ENCODE measurements around the gene PARP6. TPM values are rescaled to one million over a fixed set of nuclear protein-coding genes. Genes with fewer than 3 reads are reported as not detected.

PARP6 gene
- total RNA-seq, 1 donor from 2014 or later = 13.0 TPM

DNA sequence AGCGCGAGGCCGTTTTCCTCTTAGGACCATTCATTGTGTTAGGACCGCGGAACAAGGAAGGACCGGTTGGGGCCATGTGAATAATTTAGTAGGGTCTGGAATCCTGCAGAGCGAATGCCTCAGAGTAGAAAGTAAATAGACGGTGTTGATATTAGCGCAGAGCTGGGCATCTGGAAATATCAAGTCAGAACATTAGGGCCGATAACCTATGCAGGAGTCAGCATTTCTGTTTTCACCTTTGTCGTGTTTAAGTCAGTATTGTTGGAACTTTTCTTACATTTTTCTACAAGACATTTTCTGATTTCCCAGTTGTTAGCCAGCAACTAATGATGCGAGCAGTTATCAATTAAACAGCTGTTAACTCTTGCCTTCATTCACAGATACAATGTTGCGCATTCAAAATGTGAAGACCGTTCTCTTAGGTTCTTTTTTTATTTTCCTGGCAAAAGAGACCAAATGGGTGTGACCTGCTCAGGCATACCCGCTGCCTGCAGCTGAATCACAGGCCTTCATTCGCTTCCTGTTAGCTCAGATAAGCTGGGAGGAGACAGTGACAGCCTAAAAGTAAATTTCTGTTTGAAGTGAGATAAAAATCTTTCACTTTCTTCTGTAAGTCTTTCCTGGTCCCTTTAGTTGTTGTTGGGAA, 40.4 kb downstream of the PARP6 start:
- Histone ChIP-seq H3K4me3 (ENCODE audit: low read length in 3 of 3) (peak overlapping the region; percentile 84 to 98 (median 89)), H3K36me3 (ENCODE audit: control insufficient read depth in 3 of 3, insufficient read depth in 3 of 3, low read length in 3 of 3) (peaks cover 0 to 2% (median 0%) of the 10 kb centered on the region in 3 donors), H3K27ac (ENCODE audit: low read depth, low read length) (peak overlapping the region; percentile 86), H3K9ac (ENCODE audit: low read depth in 1 of 3, low read length in 3 of 3) (peak overlapping the region; percentile 82 to 90 (median 84)), H3K9me3 (ENCODE audit: control insufficient read depth in 3 of 3, low read length in 3 of 3) (no peaks in the 10 kb centered on the region), H3K4me1 (ENCODE audit: control insufficient read depth in 3 of 3, insufficient read depth in 3 of 3, low read length in 3 of 3) (peaks cover 26 to 42% (median 37%) of the 10 kb centered on the region in 3 donors), H3K27me3 (ENCODE audit: control insufficient read depth in 3 of 3, insufficient read depth in 3 of 3, low read length in 3 of 3) (no peaks in the 10 kb centered on the region)

DNA sequence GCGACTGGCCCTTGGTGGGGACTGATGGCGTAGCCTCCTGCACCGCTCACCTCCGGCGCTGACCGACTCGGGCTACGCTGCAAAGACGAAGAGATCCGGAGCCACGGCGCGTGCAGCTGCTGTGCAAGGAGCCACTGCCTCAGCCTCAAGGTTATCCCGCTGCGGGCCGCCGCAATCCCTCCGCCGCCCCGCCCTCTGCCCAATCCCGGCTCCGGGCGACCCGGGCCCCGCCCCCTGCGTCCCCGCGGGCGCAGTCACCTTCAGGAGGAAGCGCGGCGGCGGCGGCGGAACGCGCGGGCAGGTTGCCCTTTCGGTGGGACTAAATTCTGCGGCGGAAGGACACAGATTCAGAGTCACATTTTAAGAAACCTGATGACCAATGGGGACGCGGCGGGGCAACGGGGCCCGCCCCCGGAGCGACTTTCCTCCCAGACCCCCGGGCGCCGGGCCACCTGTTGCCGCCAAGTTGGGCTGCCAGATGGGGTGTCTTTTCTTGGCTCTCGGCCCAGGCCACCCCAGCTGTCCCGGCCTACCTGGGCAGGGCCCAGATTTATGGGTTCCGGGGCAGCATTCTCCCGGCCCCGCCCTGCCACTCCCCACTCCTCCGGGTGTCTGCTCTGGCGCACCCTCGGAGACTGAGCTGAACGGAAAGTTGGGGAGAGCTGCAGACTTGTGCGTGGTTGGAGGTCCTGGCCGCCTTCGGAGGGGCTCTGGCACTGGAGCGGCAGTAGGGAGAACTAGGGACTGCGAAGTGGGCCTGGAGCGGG, 41.1 kb downstream of the PARP6 start, which contains the start of gene PKM:
PKM (minus strand) TSS at position 125 of the 767 bp plus-strand sequence. CDS start 12,093 bp downstream, outside the sequence.
- peaks cover 33 to 44% (median 42%) of the 10 kb centered on the region in 3 donors for H3K4me1 ChIP-seq (ENCODE audit: control insufficient read depth in 3 of 3, insufficient read depth in 3 of 3, low read length in 3 of 3)
- H3K27ac ChIP-seq (ENCODE audit: low read depth, low read length) = peak within 1 kb of the TSS; percentile 86
- H3K36me3 ChIP-seq (ENCODE audit: control insufficient read depth in 3 of 3, insufficient read depth in 3 of 3, low read length in 3 of 3) = peaks cover 0 to 2% (median 0%) of the 10 kb centered on the region in 3 donors
- H3K9ac ChIP-seq (ENCODE audit: low read depth in 1 of 3, low read length in 3 of 3) = peak within 1 kb of the TSS; percentile 82 to 99 (median 96)
- H3K9me3 ChIP-seq (ENCODE audit: control insufficient read depth in 3 of 3, low read length in 3 of 3) = no peaks in the 10 kb centered on the region
- H3K4me3 ChIP-seq (ENCODE audit: low read length in 3 of 3) = peak within 1 kb of the TSS; percentile 84 to 98 (median 94)
- H3K27me3 ChIP-seq (ENCODE audit: control insufficient read depth in 3 of 3, insufficient read depth in 3 of 3, low read length in 3 of 3) = no peaks in the 10 kb centered on the region

DNA sequence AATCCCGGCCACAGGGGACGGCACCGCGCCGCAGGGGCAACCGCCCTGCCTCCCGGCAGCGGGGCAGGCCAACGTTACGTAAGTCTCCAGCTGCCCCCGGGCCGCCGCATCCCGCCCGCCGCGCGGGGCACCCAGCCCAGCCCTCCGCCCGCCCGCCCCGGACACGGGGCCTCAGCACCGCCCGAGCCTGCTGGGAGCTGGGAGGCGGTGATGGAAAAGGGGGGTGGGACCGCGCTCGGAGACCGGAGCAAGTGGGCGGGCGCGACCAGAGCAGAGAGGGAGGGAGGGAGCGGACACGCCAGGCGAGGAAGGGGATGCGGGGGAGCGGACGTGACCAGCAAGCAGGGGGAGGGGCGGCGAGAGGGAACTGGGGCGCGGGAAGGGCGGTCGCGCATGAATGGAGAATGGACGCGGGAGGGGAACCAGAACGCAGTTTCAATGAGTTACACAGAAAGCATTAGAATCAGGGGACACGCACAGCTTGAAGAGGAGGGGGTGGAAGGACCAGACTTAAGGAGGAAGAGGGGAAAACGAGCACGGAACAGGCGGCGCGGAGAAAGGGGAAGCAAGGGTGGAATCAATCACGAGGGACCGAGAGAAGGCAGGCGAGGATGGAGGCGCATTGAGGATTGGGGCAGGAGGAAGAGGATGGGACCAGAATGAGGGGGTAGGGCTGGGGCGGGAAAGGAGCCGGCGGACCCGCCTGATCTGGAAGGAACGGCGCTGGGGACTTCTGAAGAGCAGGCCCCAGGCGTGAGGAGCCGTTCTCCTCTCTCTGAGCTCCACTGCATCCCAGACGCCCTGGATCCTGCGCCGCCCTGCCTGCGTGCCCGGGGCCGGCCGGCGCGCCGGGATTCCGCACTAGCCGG, 41.9 kb downstream of the PARP6 start:
- peak overlapping the region; percentile 82 to 99 (median 96) for H3K9ac ChIP-seq (ENCODE audit: low read depth in 1 of 3, low read length in 3 of 3)
- peaks cover 0 to 2% (median 0%) of the 10 kb centered on the region in 3 donors for H3K36me3 ChIP-seq (ENCODE audit: control insufficient read depth in 3 of 3, insufficient read depth in 3 of 3, low read length in 3 of 3)
- H3K4me3 ChIP-seq (ENCODE audit: low read length in 3 of 3) = peak overlapping the region; percentile 84 to 98 (median 94)
- peak overlapping the region; percentile 86 for H3K27ac ChIP-seq (ENCODE audit: low read depth, low read length)
- peaks cover 41 to 51% (median 49%) of the 10 kb centered on the region in 3 donors for H3K4me1 ChIP-seq (ENCODE audit: control insufficient read depth in 3 of 3, insufficient read depth in 3 of 3, low read length in 3 of 3)
- H3K27me3 ChIP-seq (ENCODE audit: control insufficient read depth in 3 of 3, insufficient read depth in 3 of 3, low read length in 3 of 3) = no peaks in the 10 kb centered on the region
- H3K9me3 ChIP-seq (ENCODE audit: control insufficient read depth in 3 of 3, low read length in 3 of 3) = no peaks in the 10 kb centered on the region

DNA sequence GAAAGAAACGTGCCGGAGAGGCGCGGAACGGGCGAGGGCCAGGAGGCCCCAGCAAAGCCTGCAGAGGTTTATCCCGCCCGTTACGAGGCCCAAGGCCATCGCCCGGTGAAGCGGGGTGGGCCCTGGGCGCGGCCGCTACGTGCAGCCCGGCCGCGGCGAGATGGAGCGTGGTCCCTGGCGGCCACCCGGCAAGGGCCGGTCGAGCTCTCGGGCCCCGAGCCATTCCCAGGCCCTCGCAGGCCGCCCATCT, 42.5 kb downstream of the PARP6 start:
- peak overlapping the region; percentile 84 to 98 (median 91) for H3K4me3 ChIP-seq (ENCODE audit: low read length in 3 of 3)

DNA sequence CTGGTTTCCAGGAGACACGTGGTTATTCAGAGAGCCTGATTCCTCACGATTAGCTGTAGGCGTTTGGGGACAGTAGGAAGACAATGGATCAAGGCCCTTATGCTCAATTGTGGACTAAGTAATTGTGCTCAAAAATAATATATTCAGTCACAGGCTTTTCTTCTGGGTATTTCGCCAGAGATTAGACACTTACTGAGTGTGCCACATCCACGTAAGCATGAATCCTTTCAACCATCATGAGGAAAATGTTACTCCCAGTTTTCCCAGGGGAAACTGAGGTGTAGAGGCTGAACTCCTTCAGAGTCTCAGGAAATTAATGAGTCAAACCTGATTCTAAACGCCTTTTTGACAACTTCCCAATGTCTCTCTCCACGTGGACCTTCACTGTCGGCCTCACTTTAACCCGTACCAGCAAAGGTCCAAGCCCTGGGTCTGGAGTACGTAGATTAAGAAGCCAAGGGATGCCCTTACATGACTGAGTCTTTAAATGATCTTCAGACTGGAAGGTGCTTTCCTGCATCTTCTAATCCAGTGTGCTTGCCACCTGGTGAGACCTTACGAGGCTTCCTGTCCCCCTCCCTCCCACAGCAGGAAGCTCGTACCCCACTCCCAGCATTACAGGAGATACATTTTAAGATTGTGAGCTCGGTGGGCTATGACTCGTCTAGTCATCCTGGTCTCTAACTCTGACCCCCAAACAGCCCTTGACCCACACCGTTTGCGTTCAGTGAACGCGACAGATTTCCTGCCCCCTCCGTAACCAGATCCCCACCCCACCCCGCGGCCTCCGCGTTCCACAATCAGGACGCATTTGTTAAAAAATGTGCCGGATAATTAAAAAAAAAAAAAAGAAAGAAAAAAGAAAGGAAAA, 43.0 kb downstream of the PARP6 start:
- Histone ChIP-seq H3K9me3 (ENCODE audit: control insufficient read depth in 3 of 3, low read length in 3 of 3) (no peaks in the 10 kb centered on the region), H3K36me3 (ENCODE audit: control insufficient read depth in 3 of 3, insufficient read depth in 3 of 3, low read length in 3 of 3) (peaks cover 0 to 2% (median 0%) of the 10 kb centered on the region in 3 donors), H3K9ac (ENCODE audit: low read depth in 1 of 3, low read length in 3 of 3) (peak overlapping the region; percentile 82 to 99 (median 96)), H3K4me1 (ENCODE audit: control insufficient read depth in 3 of 3, insufficient read depth in 3 of 3, low read length in 3 of 3) (peaks cover 46 to 55% (median 53%) of the 10 kb centered on the region in 3 donors), H3K27ac (ENCODE audit: low read depth, low read length) (peak overlapping the region; percentile 86), H3K27me3 (ENCODE audit: control insufficient read depth in 3 of 3, insufficient read depth in 3 of 3, low read length in 3 of 3) (no peaks in the 10 kb centered on the region), H3K4me3 (ENCODE audit: low read length in 3 of 3) (peak overlapping the region; percentile 84 to 98 (median 91))

More for the DNA sequence above, 42.5 kb downstream of the PARP6 start:
- peak overlapping the region; percentile 86 for H3K27ac ChIP-seq (ENCODE audit: low read depth, low read length)
- peaks cover 0 to 2% (median 0%) of the 10 kb centered on the region in 3 donors for H3K36me3 ChIP-seq (ENCODE audit: control insufficient read depth in 3 of 3, insufficient read depth in 3 of 3, low read length in 3 of 3)
- H3K9me3 ChIP-seq (ENCODE audit: control insufficient read depth in 3 of 3, low read length in 3 of 3) = no peaks in the 10 kb centered on the region
- peak overlapping the region; percentile 82 to 99 (median 96) for H3K9ac ChIP-seq (ENCODE audit: low read depth in 1 of 3, low read length in 3 of 3)
- no peaks in the 10 kb centered on the region for H3K27me3 ChIP-seq (ENCODE audit: control insufficient read depth in 3 of 3, insufficient read depth in 3 of 3, low read length in 3 of 3)
- peaks cover 43 to 51% (median 49%) of the 10 kb centered on the region in 3 donors for H3K4me1 ChIP-seq (ENCODE audit: control insufficient read depth in 3 of 3, insufficient read depth in 3 of 3, low read length in 3 of 3)

DNA sequence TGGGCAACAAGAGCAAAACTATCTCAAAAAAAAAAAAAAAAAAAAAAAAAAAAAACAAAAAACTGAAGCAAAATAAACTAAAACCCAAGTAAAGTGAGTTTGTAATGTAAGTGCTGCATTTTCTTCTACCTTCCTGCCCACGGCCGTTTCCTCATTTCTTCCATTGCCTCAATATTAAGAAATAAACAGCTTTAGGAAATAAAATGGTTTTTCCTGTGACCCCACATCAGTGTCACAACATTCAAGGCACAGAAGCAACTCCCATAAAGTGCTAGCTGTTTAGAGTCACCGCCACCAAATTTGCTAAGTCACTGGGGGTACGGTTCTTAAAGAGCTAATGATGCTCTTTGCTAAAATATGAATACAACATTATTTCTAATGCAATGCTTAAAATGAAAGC, 44.6 kb downstream of the PARP6 start:
- Histone ChIP-seq H3K27me3 (ENCODE audit: control insufficient read depth in 3 of 3, insufficient read depth in 3 of 3, low read length in 3 of 3) (no peaks in the 10 kb centered on the region), H3K4me3 (ENCODE audit: low read length in 3 of 3) (peak overlapping the region; percentile 59 to 91 (median 84)), H3K27ac (ENCODE audit: low read depth, low read length) (peak overlapping the region; percentile 86), H3K9ac (ENCODE audit: low read depth in 1 of 3, low read length in 3 of 3) (peak overlapping the region; percentile 82 to 99 (median 96)), H3K9me3 (ENCODE audit: control insufficient read depth in 3 of 3, low read length in 3 of 3) (no peaks in the 10 kb centered on the region), H3K4me1 (ENCODE audit: control insufficient read depth in 3 of 3, insufficient read depth in 3 of 3, low read length in 3 of 3) (peaks cover 61 to 67% (median 66%) of the 10 kb centered on the region in 3 donors), H3K36me3 (ENCODE audit: control insufficient read depth in 3 of 3, insufficient read depth in 3 of 3, low read length in 3 of 3) (peaks cover 0 to 2% (median 0%) of the 10 kb centered on the region in 3 donors)

DNA sequence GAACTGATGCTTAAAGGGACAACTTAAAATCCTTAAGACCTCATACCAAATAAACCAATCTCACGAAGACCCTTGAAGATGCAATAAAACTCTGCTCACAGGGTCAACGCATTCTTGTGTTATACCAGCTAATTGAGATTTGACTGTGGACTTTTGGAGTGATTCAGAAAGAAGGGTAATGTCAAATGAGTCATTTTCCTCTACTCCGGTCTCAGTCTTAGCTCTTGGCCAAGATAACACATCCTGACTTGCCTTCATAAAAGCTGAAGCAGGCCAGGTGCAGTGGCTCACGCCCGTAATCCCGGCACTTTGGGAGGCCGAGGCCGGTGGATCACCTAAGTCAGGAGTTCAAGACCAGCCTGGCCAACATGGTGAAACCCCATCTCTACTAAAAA, 45.2 kb downstream of the PARP6 start:
- peaks cover 63 to 68% (median 66%) of the 10 kb centered on the region in 3 donors for H3K4me1 ChIP-seq (ENCODE audit: control insufficient read depth in 3 of 3, insufficient read depth in 3 of 3, low read length in 3 of 3)
- H3K27me3 ChIP-seq (ENCODE audit: control insufficient read depth in 3 of 3, insufficient read depth in 3 of 3, low read length in 3 of 3) = no peaks in the 10 kb centered on the region
- H3K4me3 ChIP-seq (ENCODE audit: low read length in 3 of 3) = peak overlapping the region; percentile 48 to 84 (median 66)
- peak overlapping the region; percentile 29 to 99 (median 48) for H3K9ac ChIP-seq (ENCODE audit: low read depth in 1 of 3, low read length in 3 of 3)
- H3K36me3 ChIP-seq (ENCODE audit: control insufficient read depth in 3 of 3, insufficient read depth in 3 of 3, low read length in 3 of 3) = peaks cover 0 to 2% (median 0%) of the 10 kb centered on the region in 3 donors
- H3K9me3 ChIP-seq (ENCODE audit: control insufficient read depth in 3 of 3, low read length in 3 of 3) = no peaks in the 10 kb centered on the region
- peak overlapping the region; percentile 86 for H3K27ac ChIP-seq (ENCODE audit: low read depth, low read length)

DNA sequence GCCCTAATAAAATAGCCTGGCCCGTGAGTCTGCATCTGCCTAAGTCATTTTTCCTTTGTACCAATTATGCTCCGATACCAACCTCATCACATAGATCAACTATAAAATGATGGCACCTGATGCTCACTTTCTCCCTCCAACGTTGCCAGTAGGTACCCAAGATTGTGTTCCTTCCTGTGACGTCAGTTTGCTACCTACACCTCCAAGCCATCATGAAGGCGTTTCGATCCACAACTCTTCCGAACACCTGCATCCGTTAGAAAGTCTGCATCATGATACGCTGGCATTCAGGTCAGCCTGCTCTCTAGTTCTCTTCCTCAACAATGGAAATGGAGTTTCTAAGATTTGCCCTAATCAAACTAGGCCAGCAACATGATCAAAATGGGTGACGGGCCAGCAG, 49.1 kb downstream of the PARP6 start:
- H3K9ac ChIP-seq (ENCODE audit: low read depth in 1 of 3, low read length in 3 of 3) = no peak overlapping the region
- H3K27ac ChIP-seq (ENCODE audit: low read depth, low read length) = peak overlapping the region; percentile 77
- H3K4me3 ChIP-seq (ENCODE audit: low read length in 3 of 3) = peak overlapping the region in 1 of 3 donors; percentile 16
- H3K9me3 ChIP-seq (ENCODE audit: control insufficient read depth in 3 of 3, low read length in 3 of 3) = no peaks in the 10 kb centered on the region
- H3K4me1 ChIP-seq (ENCODE audit: control insufficient read depth in 3 of 3, insufficient read depth in 3 of 3, low read length in 3 of 3) = peaks cover 79 to 85% (median 82%) of the 10 kb centered on the region in 3 donors
- H3K36me3 ChIP-seq (ENCODE audit: control insufficient read depth in 3 of 3, insufficient read depth in 3 of 3, low read length in 3 of 3) = peaks cover 8 to 11% (median 10%) of the 10 kb centered on the region in 3 donors
- no peaks in the 10 kb centered on the region for H3K27me3 ChIP-seq (ENCODE audit: control insufficient read depth in 3 of 3, insufficient read depth in 3 of 3, low read length in 3 of 3)

DNA sequence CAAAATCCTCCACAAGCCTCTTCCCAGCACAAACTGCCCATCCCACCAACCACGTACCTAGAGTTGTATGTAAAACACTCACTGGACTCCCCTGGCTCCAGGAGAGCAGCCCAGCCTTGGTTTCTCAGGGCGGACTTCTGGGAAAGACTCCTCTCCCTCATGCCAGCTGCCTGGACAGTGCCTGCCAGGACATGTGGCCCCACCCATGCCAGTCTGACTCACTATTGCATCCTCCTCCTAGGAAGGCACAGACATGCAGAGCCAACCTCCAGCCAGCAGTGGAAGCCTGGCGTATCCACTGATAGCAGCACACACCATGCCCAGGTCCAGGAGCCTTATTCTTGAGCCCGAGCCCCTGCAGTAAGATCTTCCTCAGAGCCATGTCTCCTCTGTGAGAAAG, 50.0 kb downstream of the PARP6 start:
- peak overlapping the region; percentile 48 to 67 (median 51) for H3K9ac ChIP-seq (ENCODE audit: low read depth in 1 of 3, low read length in 3 of 3)
- H3K4me3 ChIP-seq (ENCODE audit: low read length in 3 of 3) = peak overlapping the region; percentile 38 to 57 (median 46)
- no peaks in the 10 kb centered on the region for H3K27me3 ChIP-seq (ENCODE audit: control insufficient read depth in 3 of 3, insufficient read depth in 3 of 3, low read length in 3 of 3)
- H3K4me1 ChIP-seq (ENCODE audit: control insufficient read depth in 3 of 3, insufficient read depth in 3 of 3, low read length in 3 of 3) = peaks cover 72 to 80% (median 77%) of the 10 kb centered on the region in 3 donors
- peaks cover 12 to 18% (median 15%) of the 10 kb centered on the region in 3 donors for H3K36me3 ChIP-seq (ENCODE audit: control insufficient read depth in 3 of 3, insufficient read depth in 3 of 3, low read length in 3 of 3)
- H3K9me3 ChIP-seq (ENCODE audit: control insufficient read depth in 3 of 3, low read length in 3 of 3) = no peaks in the 10 kb centered on the region
- peak overlapping the region; percentile 77 for H3K27ac ChIP-seq (ENCODE audit: low read depth, low read length)

Data from skeletal muscle tissue (tissue), 4 donors.